GM18858 (cell line): ENCODE results near the gene TPCN2.

Source experiments
- ATAC-seq: cut with Tn5 transposase; IDR thresholded peaks from one replicate; pipeline ENCODE4 v1.9.1; 2021; ENCODE audit not compliant: unreplicated experiment

Gene TPCN2

GRCh38 chr11:69010361-69010891 lies 38.3 kb upstream of the TPCN2 start:
- ATAC-seq = no peak

- no peak for ATAC-seq
Measured at GRCh38 chr11:69010964-69011623, 37.6 kb upstream of the TPCN2 start.

- no peak for ATAC-seq
Measured at GRCh38 chr11:69011624-69012091, 37.1 kb upstream of the TPCN2 start.

GRCh38 chr11:69012092-69013008 lies 36.4 kb upstream of the TPCN2 start:
- ATAC-seq = no peak

- no peak for ATAC-seq
Measured at GRCh38 chr11:69013009-69013951, 35.5 kb upstream of the TPCN2 start, which contains the start of gene MRGPRF. MRGPRF (minus strand) TSS chr11:69013246; CDS start chr11:69009901, 3,345 bp downstream.

- ATAC-seq = no peak
Measured at GRCh38 chr11:69014084-69014851, 34.5 kb upstream of the TPCN2 start.

- no peak for ATAC-seq
Measured at GRCh38 chr11:69014898-69015549, 33.7 kb upstream of the TPCN2 start.

GRCh38 chr11:69017951-69018350 lies 30.8 kb upstream of the TPCN2 start:
- ATAC-seq = no peak

GRCh38 chr11:69018924-69019323 lies 29.8 kb upstream of the TPCN2 start:
- ATAC-seq = no peak

- no peak for ATAC-seq
Measured at GRCh38 chr11:69022260-69022659, 26.5 kb upstream of the TPCN2 start.

- ATAC-seq = no peak
Measured at GRCh38 chr11:69024509-69024908, 24.2 kb upstream of the TPCN2 start.

GRCh38 chr11:69027704-69028372 lies 20.9 kb upstream of the TPCN2 start:
- ATAC-seq = no peak

GRCh38 chr11:69030301-69030700 lies 18.4 kb upstream of the TPCN2 start:
- ATAC-seq = no peak

- no peak for ATAC-seq
Measured at GRCh38 chr11:69032833-69033232, 15.9 kb upstream of the TPCN2 start.

- ATAC-seq = no peak
Measured at GRCh38 chr11:69033431-69033830, 15.3 kb upstream of the TPCN2 start.

- no peak for ATAC-seq
Measured at GRCh38 chr11:69034123-69034867, 14.4 kb upstream of the TPCN2 start.

GRCh38 chr11:69035150-69035945 lies 13.4 kb upstream of the TPCN2 start:
- no peak for ATAC-seq
